Thyroid gland (tissue), 4 donors: ENCODE results near the gene ATG4D.

Experiments used
- CTCF ChIP-seq, 6 experiments: fragments of 200-600 bp in 3 of 6; fragments of 450-650 bp in 3 of 6; sonication (generic) in 3 of 6; IDR thresholded peaks; one replicate each; pipeline ENCODE4 v1.5.1; 2016 to 2019; ENCODE audit warnings: antibody characterized with exemption in 6 of 6, mild to moderate bottlenecking in 2 of 6, inconsistent platforms in 1 of 6, moderate library complexity in 1 of 6
- POLR2A ChIP-seq, 2 donors: fragments of 450-650 bp; IDR thresholded peaks; one replicate each; pipeline ENCODE4 v1.6.1; 2017; ENCODE audit warnings: antibody characterized with exemption in 2 of 2, mild to moderate bottlenecking in 2 of 2, moderate library complexity in 1 of 2

- TF ChIP-seq CTCF (IDR thresholded peaks at IDR 0.05): no peak
- no peak for TF ChIP-seq POLR2A (IDR thresholded peaks at IDR 0.05)
These were observed 44.0 kb upstream of the ATG4D start for GRCh38 chr19:10499550-10500246.
